Esophagus muscularis mucosa (tissue), 4 donors: ENCODE results near the gene TMEM161A.

Experiments
- EP300 ChIP-seq: sonication (generic); formaldehyde crosslinking; IDR thresholded peaks from one replicate; pipeline ENCODE4 v1.6.1; 2017; ENCODE audit warnings: antibody characterized with exemption
- POLR2AphosphoS5 ChIP-seq, 2 donors: sonication (generic); formaldehyde crosslinking; IDR thresholded peaks; one replicate each; pipeline ENCODE4 v1.6.1; 2017; ENCODE audit warnings: antibody characterized with exemption in 2 of 2
- TF ChIP-seq, protein P1 (sequence below), 3 experiments: fragments of 200-600 bp in 2 of 3; fragments of 450-650 bp in 1 of 3; sonication (generic) in 2 of 3; IDR thresholded peaks; one replicate each; pipeline ENCODE4 v1.5.1; 2017 to 2019; ENCODE audit warnings: antibody characterized with exemption in 3 of 3, mild to moderate bottlenecking in 2 of 3, moderate library complexity in 1 of 3

DNA sequence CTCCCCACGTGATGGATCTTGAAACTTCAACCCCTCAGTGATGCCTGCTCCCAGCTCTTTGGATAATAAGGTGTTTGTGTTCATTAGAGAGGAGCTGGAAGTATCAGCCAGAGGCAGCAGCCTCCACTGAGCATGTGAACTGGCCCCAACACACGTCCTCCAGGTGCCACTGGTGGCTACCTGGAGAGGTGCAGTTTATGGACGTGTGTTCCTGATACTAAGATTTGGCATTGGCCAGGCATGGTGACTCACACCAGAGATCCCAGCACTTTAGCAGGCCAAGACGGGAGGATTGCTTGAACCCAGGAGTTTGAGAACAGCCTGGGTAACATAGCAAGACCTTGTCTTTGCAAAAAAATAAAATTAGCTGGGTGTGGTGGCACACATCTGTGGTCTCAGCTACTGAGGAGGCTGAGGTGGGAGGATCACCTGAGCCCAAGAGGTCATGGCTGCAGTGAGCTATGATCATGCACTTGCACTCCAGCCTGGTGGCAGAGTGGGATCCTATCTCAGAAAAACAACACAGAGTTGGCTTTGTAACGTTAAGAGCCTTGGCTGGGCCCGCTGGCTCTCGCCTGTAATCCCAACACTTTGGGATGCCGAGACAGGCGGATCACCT is 40.1 kb downstream of the TMEM161A start:
- TF ChIP-seq POLR2AphosphoS5 (IDR thresholded peaks at IDR 0.05) (no peak), EP300 (no peak)
- TF ChIP-seq, protein P1, sequence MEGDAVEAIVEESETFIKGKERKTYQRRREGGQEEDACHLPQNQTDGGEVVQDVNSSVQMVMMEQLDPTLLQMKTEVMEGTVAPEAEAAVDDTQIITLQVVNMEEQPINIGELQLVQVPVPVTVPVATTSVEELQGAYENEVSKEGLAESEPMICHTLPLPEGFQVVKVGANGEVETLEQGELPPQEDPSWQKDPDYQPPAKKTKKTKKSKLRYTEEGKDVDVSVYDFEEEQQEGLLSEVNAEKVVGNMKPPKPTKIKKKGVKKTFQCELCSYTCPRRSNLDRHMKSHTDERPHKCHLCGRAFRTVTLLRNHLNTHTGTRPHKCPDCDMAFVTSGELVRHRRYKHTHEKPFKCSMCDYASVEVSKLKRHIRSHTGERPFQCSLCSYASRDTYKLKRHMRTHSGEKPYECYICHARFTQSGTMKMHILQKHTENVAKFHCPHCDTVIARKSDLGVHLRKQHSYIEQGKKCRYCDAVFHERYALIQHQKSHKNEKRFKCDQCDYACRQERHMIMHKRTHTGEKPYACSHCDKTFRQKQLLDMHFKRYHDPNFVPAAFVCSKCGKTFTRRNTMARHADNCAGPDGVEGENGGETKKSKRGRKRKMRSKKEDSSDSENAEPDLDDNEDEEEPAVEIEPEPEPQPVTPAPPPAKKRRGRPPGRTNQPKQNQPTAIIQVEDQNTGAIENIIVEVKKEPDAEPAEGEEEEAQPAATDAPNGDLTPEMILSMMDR (IDR thresholded peaks at IDR 0.05) = no peak
